Measurements from ENCODE around the gene NDUFB10.
"Not testable (repeated sequence)": the region's sequence is repeated elsewhere in the genome, so short reads cannot be mapped to it uniquely, and the experiment has no call there.

Gene NDUFB10

GRCh38 chr16:1926271-1926670 lies 33.1 kb upstream of the NDUFB10 start:
- DNase-seq: no peak

GRCh38 chr16:1929105-1929504 lies 30.2 kb upstream of the NDUFB10 start:
- DNase-seq: no peak

- DNase-seq: no peak
Observed at GRCh38 chr16:1929578-1930337, 29.6 kb upstream of the NDUFB10 start.

GRCh38 chr16:1930338-1930720 lies 29.0 kb upstream of the NDUFB10 start:
- DNase-seq: no peak

- DNase-seq: no peak
Observed at GRCh38 chr16:1932050-1933028, 27.0 kb upstream of the NDUFB10 start.

GRCh38 chr16:1933097-1933661 lies 26.2 kb upstream of the NDUFB10 start:
- no peak for DNase-seq

GRCh38 chr16:1936945-1937479 lies 22.3 kb upstream of the NDUFB10 start:
- DNase-seq: no peak

- DNase-seq: no peak
Observed at GRCh38 chr16:1938316-1938715, 21.0 kb upstream of the NDUFB10 start.

- no peak for DNase-seq
Observed at GRCh38 chr16:1938910-1939309, 20.4 kb upstream of the NDUFB10 start.

GRCh38 chr16:1939833-1940232 lies 19.5 kb upstream of the NDUFB10 start:
- not testable (repeated sequence) for DNase-seq

- no peak for DNase-seq
Observed at GRCh38 chr16:1940273-1941161, 18.8 kb upstream of the NDUFB10 start.

GRCh38 chr16:1941162-1942046 lies 17.9 kb upstream of the NDUFB10 start:
- no peak for DNase-seq

GRCh38 chr16:1942047-1942809 lies 17.1 kb upstream of the NDUFB10 start:
- DNase-seq: no peak

- peak; percentile 68 for DNase-seq
Observed at GRCh38 chr16:1942810-1943726, 16.3 kb upstream of the NDUFB10 start, which contains the start of gene MSRB1. Gene MSRB1 (minus strand): TSS chr16:1943199. CDS start chr16:1943156, 43 bp downstream.

- DNase-seq: no peak
Observed at GRCh38 chr16:1944612-1945199, 14.6 kb upstream of the NDUFB10 start.

GRCh38 chr16:1945559-1946391 lies 13.6 kb upstream of the NDUFB10 start:
- no peak for DNase-seq

- no peak for DNase-seq
Observed at GRCh38 chr16:1946495-1947368, 12.6 kb upstream of the NDUFB10 start.
